ENCODE results near the gene TCF12. TPM values are rescaled to one million over a fixed set of nuclear protein-coding genes. Genes with fewer than 3 reads are reported as not detected.

The TCF12 gene
- total and polyA plus RNA-seq, 8 donors, result 7.7 to 67.4 (median 27.3) TPM

- DNase-seq, result no peak
- Histone ChIP-seq H3K4me1 (peaks cover 0 to 10% (median 4%) of the 10 kb centered on the region in 3 donors), H3K9me3 (no peaks in the 10 kb centered on the region), H3K27ac (no peak overlapping the region), H3K36me3 (no peaks in the 10 kb centered on the region), H3K27me3 (no peaks in the 10 kb centered on the region), H3K4me3 (no peak overlapping the region)
- no peak for FAIRE-seq
- ATAC-seq, result no peak
- intact Hi-C loops (cut with DNase I), result no loop called here
- WGBS, 2 donors, result 63 to 64% methylated on average over 3 of the region's 3 CpGs
- TF ChIP-seq, protein P1, sequence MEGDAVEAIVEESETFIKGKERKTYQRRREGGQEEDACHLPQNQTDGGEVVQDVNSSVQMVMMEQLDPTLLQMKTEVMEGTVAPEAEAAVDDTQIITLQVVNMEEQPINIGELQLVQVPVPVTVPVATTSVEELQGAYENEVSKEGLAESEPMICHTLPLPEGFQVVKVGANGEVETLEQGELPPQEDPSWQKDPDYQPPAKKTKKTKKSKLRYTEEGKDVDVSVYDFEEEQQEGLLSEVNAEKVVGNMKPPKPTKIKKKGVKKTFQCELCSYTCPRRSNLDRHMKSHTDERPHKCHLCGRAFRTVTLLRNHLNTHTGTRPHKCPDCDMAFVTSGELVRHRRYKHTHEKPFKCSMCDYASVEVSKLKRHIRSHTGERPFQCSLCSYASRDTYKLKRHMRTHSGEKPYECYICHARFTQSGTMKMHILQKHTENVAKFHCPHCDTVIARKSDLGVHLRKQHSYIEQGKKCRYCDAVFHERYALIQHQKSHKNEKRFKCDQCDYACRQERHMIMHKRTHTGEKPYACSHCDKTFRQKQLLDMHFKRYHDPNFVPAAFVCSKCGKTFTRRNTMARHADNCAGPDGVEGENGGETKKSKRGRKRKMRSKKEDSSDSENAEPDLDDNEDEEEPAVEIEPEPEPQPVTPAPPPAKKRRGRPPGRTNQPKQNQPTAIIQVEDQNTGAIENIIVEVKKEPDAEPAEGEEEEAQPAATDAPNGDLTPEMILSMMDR (IDR thresholded peaks at IDR 0.05), result no peak
Observed at GRCh38 chr15:56972016-56972415, 53.6 kb downstream of the TCF12 start.

GRCh38 chr15:56972426-56972825 lies 54.0 kb downstream of the TCF12 start:
- ATAC-seq (no peak), FAIRE-seq (no peak)
- peaks cover 0 to 10% (median 1%) of the 10 kb centered on the region in 3 donors for H3K4me1 ChIP-seq

GRCh38 chr15:56973463-56973862 lies 55.0 kb downstream of the TCF12 start:
- Histone ChIP-seq H3K4me1 (peaks cover 0 to 9% (median under 1%) of the 10 kb centered on the region in 3 donors), H3K4me3 (no peak overlapping the region), H3K36me3 (no peaks in the 10 kb centered on the region), H3K27ac (no peak overlapping the region), H3K27me3 (no peaks in the 10 kb centered on the region), H3K9me3 (no peaks in the 10 kb centered on the region)
- intact Hi-C loops (cut with DNase I), result no loop called here
- WGBS, 2 donors, result 88 to 97% methylated on average over 1 of the region's 1 CpG
- no peak for FAIRE-seq
- ATAC-seq, result no peak
- TF ChIP-seq, protein P1 (IDR thresholded peaks at IDR 0.05), result no peak
- DNase-seq, result no peak

More at GRCh38 chr15:56972426-56972825, 54.0 kb downstream of the TCF12 start:
- Histone ChIP-seq H3K9me3 (no peaks in the 10 kb centered on the region), H3K36me3 (no peaks in the 10 kb centered on the region), H3K27me3 (no peaks in the 10 kb centered on the region), H3K27ac (no peak overlapping the region), H3K4me3 (no peak overlapping the region)
- WGBS, 2 donors, result 83 to 87% methylated on average over 1 of the region's 1 CpG
- no peak for DNase-seq
- TF ChIP-seq, protein P1 (IDR thresholded peaks at IDR 0.05), result no peak
- intact Hi-C loops (cut with DNase I), result no loop called here

- no peaks in the 10 kb centered on the region for H3K27me3 ChIP-seq
- TF ChIP-seq, protein P1 (IDR thresholded peaks at IDR 0.05), result no peak
- peaks cover 0 to 8% (median 7%) of the 10 kb centered on the region in 3 donors for H3K4me1 ChIP-seq
- WGBS, 2 donors, result 90 to 91% methylated on average over 9 of the region's 9 CpGs
- intact Hi-C loops (cut with DNase I), result no loop called here
- H3K4me3 ChIP-seq, result no peak overlapping the region
- no peak overlapping the region for H3K27ac ChIP-seq
- DNase-seq (no peak), ATAC-seq (no peak), FAIRE-seq (no peak)
- no peaks in the 10 kb centered on the region for H3K36me3 ChIP-seq
- H3K9me3 ChIP-seq, result no peaks in the 10 kb centered on the region
Observed at GRCh38 chr15:56977232-56977631, 58.8 kb downstream of the TCF12 start.

DNA sequence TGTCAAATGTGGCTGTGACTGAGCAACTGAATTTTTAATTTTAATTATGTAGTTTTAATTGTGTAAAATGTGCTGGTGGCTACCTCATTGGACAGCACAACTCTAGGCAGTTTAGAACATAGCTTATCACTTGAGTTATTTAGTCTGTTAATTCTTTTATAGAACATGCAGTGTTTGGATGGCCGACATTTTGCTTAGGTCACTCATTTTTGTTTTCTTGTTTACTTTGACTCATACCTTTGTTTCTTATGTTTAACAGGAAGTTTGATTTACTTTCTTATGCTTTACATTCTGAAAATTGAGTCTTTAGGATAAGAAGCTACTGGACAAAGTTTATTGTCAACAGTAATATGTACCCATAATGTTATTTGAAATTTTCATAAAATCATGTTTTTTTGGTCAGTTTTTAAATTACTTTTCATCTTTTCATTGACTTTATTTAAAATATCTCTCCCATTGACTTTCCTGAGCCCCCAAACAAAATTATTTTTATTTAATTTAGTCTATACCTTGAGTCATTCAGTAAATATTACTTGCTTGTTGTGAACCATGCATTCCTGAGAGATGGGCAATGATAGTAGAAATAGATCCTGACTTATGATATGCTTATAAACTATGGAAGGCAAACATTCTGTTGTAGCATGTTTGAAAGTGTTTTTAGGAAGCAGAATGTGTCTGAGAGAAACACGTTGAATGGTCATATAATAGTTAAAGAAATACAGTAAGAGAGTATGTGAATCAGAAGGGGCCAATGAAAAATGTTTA lies 60.6 kb downstream of the TCF12 start:
- peaks cover 0 to 15% (median 7%) of the 10 kb centered on the region in 3 donors for H3K4me1 ChIP-seq
- peak; percentile 20 for FAIRE-seq

More for the DNA sequence above, 60.6 kb downstream of the TCF12 start:
- no peak for ATAC-seq
- DNase-seq, result no peak
- H3K27me3 ChIP-seq, result no peaks in the 10 kb centered on the region
- intact Hi-C loops (cut with DNase I), result no loop called here
- WGBS, 2 donors, result 80 to 82% methylated on average over 2 of the region's 2 CpGs
- no peak overlapping the region for H3K27ac ChIP-seq
- H3K4me3 ChIP-seq, result no peak overlapping the region
- H3K9me3 ChIP-seq, result no peaks in the 10 kb centered on the region
- no peaks in the 10 kb centered on the region for H3K36me3 ChIP-seq
- TF ChIP-seq, protein P1 (IDR thresholded peaks at IDR 0.05), result no peak

Measured in pancreas (tissue), 10 donors.